ENCODE data around the gene HCLS1.

Gene HCLS1

DNA sequence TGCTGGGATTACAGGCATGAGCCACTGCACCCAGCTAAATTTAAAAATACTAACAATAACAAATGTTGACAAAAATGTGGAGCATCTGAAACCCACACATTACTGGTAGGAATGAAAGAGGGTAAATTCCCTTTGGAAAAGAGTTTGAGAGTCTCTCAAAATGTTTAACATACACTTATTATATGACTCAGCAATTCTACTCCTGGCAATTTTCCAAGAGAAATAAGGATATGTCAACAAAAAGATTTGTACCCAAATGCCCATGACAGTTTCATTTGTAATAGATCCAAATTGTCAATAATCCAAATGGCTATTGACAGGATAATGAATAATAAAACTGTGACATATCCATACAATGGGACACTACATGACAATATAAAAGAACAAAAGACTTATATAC lies 9.0 kb downstream of the HCLS1 start:
- TF ChIP-seq, protein P1, sequence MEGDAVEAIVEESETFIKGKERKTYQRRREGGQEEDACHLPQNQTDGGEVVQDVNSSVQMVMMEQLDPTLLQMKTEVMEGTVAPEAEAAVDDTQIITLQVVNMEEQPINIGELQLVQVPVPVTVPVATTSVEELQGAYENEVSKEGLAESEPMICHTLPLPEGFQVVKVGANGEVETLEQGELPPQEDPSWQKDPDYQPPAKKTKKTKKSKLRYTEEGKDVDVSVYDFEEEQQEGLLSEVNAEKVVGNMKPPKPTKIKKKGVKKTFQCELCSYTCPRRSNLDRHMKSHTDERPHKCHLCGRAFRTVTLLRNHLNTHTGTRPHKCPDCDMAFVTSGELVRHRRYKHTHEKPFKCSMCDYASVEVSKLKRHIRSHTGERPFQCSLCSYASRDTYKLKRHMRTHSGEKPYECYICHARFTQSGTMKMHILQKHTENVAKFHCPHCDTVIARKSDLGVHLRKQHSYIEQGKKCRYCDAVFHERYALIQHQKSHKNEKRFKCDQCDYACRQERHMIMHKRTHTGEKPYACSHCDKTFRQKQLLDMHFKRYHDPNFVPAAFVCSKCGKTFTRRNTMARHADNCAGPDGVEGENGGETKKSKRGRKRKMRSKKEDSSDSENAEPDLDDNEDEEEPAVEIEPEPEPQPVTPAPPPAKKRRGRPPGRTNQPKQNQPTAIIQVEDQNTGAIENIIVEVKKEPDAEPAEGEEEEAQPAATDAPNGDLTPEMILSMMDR (conservative IDR thresholded peaks at IDR 0.05) = no peak

DNA sequence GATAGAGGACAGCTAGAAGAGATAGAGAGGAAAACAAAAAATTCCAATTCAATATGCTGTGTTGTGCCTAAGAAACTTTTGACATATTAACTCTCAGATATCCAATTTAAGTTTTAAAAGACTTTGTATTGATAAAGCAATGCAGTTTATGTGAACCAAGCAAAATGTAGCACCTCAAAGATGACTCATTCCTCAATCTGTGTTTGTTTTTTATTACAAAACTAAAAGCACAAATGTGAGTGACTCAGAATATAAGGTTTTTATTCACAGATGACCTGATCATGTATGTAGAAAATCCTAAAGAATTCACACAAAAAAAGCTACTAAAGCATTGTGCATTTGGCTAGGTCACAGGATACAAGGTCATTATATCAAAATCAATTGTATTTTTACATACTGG lies 11.1 kb downstream of the HCLS1 start:
- no peak overlapping the region for H3K27ac ChIP-seq

More for the DNA sequence above, 9.0 kb downstream of the HCLS1 start:
- H3K27ac ChIP-seq = no peak overlapping the region

DNA sequence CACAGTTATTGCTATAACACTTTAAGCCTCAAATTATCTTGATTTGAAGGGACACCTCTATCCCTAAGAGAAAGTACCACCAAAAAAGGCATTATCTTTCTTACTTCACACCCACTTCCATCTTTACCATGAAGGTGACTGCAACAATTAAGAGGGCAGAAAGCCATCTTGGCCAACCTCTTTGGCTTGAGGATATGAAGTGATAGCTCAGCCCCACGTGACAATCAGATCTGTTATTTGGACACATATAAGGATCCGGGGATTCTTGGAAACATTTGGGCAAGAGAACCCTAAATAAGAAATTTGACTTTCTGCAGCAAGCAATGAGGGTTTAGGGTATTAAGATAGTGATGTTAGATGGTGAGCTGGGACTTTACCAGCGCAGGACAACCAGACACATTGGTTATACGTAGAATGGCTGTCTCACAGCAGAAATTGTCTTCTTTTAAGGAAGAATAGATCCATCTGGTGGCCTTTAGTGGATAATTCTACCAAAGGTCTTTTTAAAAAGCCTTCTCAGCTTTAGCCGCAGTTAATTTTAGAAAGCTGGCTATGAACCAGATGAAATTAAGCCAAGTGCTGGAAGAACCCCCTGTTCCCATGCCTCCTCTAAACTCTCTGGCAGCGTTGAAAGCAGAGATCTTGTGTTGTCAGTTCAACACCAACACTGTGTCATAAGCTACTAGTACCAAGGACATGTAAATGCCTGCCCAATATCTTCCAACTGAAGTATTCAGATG lies 12.3 kb downstream of the HCLS1 start:
- TF ChIP-seq, protein P1 (conservative IDR thresholded peaks at IDR 0.05) = no peak
- H3K27ac ChIP-seq = no peak overlapping the region

More for the DNA sequence above, 11.1 kb downstream of the HCLS1 start:
- TF ChIP-seq, protein P1 (conservative IDR thresholded peaks at IDR 0.05) = no peak

DNA sequence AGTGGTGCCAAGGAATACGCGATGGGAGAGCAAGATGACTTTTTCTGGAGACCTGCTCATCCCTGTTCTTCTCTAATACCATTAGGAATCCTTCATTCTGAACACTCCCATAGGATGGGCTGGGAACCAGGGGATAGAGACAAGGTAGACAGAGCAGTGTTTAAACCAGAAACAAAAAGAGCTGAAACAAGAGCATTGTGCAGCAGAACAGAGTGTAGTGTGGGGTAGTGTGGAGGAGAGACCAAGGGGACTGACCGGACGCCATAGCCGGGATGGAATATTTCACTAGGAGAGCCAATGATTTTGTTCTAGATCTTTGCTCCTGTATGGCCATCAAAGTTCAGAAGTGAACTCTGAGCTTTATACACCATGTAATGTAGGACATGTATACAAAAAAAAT lies 15.6 kb downstream of the HCLS1 start:
- no peak overlapping the region for H3K27ac ChIP-seq
- TF ChIP-seq, protein P1 (conservative IDR thresholded peaks at IDR 0.05) = no peak

DNA sequence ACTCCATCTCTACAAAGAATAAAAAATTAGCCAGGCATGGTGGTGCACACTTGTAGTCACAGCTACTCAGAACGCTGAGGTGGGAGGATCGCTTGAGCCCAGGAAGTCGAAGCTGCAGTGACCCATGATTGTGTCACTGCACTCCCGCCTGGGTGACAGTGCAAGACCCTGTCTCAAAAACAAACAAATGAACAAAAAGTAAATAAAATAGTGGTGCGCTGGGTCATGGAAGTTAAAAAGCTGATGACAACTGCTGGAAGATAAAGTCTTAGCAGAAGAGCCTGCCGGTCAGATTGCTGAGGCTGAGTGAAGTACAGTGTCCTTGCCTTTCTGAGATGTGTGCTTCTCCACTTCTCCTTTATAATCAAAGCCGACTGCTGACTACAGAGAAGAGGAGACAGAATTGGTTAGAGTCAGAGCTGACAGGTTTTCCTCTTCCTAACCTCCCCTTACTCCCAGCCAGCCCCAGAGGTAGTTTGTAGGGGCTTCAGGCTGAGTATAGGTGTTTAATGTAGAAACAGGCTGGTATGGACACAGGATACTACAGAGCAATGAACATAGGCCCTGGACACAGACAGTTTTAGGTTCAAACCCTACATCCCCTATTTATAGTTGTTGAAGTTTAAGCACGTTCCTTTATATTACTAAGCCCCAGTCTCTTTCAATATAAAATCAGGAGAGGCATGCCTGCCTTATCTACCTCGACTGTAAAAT lies 17.9 kb downstream of the HCLS1 start:
- H3K27ac ChIP-seq = no peak overlapping the region
- TF ChIP-seq, protein P1 (conservative IDR thresholded peaks at IDR 0.05) = no peak

DNA sequence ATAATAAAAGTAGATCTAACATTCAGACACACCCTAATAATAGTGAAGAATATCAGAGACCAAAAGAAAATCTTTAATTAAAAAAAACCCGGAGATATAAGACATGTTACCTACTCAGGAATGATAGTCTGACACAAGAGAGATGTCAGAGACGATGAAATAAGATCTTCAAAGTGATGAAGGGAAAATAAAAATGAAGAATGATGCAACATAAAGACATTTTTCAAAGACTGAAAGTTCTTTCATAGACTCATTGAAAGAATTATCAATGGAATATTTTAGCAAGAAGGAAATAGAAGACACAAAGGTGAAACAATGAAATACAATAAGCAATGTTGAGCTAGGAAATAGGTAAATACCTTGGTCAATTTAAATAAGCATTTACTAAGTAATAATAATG lies 19.6 kb downstream of the HCLS1 start:
- H3K27ac ChIP-seq = no peak overlapping the region
- TF ChIP-seq, protein P1 (conservative IDR thresholded peaks at IDR 0.05) = no peak

DNA sequence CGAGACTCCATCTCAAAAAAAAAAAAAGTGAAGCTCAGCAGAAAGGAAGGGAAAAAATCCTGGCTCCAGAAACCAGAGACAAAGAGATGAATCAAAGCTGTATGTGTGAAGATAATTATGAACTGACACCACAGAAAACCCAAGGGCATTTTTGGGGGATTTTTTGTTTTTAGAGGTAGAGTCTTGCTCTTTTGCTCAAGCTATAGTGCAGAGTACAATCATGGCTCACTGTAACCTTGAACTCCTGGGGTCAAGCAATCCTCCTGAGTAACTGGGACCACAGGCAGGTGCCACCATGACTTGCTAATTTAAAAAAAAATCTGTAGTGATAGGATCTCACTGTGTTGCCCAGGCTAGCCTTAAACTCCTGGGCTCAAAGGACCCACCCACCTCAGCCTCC lies 22.8 kb downstream of the HCLS1 start:
- H3K27ac ChIP-seq = no peak overlapping the region
- TF ChIP-seq, protein P1 (conservative IDR thresholded peaks at IDR 0.05) = no peak

Measured in VCaP (cell line).